Measurements from ENCODE around the gene ITM2C.

The ITM2C gene

GRCh38 chr2:230872968-230873660 lies 8.4 kb downstream of the ITM2C start:
- TF ChIP-seq ZBTB21 (tag by site-specific recombination; IDR thresholded peaks at IDR 0.05) (no peak), GLI4 (tag by site-specific recombination; IDR thresholded peaks at IDR 0.05) (no peak), ZNF184 (tag by site-specific recombination; IDR thresholded peaks at IDR 0.05) (no peak), ZNF114 (tag by site-specific recombination; IDR thresholded peaks at IDR 0.05) (no peak), ZNF19 (tag by site-specific recombination; IDR thresholded peaks at IDR 0.05; ENCODE audit: low read depth) (no peak), ZNF169 (tag by site-specific recombination; IDR thresholded peaks at IDR 0.05) (no peak), ZNF24 (tag by site-specific recombination; IDR thresholded peaks at IDR 0.05) (no peak), ZNF132 (tag by site-specific recombination; IDR thresholded peaks at IDR 0.05; ENCODE audit: borderline replicate concordance) (no peak), ELK4 (IDR thresholded peaks at IDR 0.05; ENCODE audit: borderline replicate concordance, low read depth, low read length) (no peak), FEZF1 (tag by site-specific recombination; IDR thresholded peaks at IDR 0.05) (no peak), INSM2 (tag by site-specific recombination; IDR thresholded peaks at IDR 0.05) (no peak), ZNF776 (tag by site-specific recombination; IDR thresholded peaks at IDR 0.05; ENCODE audit: borderline replicate concordance) (no peak), ZNF664 (tag by site-specific recombination; IDR thresholded peaks at IDR 0.05) (no peak), ZNF354C (tag by site-specific recombination; IDR thresholded peaks at IDR 0.05; ENCODE audit: borderline replicate concordance, low read depth) (no peak), YY1 (tag by site-specific recombination; IDR thresholded peaks at IDR 0.05) (no peak)
- TF ChIP-seq, protein P1, sequence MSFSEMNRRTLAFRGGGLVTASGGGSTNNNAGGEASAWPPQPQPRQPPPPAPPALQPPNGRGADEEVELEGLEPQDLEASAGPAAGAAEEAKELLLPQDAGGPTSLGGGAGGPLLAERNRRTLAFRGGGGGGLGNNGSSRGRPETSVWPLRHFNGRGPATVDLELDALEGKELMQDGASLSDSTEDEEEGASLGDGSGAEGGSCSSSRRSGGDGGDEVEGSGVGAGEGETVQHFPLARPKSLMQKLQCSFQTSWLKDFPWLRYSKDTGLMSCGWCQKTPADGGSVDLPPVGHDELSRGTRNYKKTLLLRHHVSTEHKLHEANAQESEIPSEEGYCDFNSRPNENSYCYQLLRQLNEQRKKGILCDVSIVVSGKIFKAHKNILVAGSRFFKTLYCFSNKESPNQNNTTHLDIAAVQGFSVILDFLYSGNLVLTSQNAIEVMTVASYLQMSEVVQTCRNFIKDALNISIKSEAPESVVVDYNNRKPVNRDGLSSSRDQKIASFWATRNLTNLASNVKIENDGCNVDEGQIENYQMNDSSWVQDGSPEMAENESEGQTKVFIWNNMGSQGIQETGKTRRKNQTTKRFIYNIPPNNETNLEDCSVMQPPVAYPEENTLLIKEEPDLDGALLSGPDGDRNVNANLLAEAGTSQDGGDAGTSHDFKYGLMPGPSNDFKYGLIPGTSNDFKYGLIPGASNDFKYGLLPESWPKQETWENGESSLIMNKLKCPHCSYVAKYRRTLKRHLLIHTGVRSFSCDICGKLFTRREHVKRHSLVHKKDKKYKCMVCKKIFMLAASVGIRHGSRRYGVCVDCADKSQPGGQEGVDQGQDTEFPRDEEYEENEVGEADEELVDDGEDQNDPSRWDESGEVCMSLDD (tag by site-specific recombination; IDR thresholded peaks at IDR 0.05): no peak
- H3K9me3 ChIP-seq (ENCODE audit: control insufficient read depth, insufficient read depth, low read depth, low read length): no peaks in the 10 kb centered on the region

GRCh38 chr2:230873661-230874401 lies 9.1 kb downstream of the ITM2C start:
- CTCF ChIA-PET: no interaction called here
- no peak overlapping the region for H3K27ac ChIP-seq (ENCODE audit: extremely low read depth, low read depth, low read length)

More at GRCh38 chr2:230872968-230873660, 8.4 kb downstream of the ITM2C start:
- H3K36me3 ChIP-seq (ENCODE audit: control insufficient read depth in 2 of 2, insufficient read depth in 1 of 2, low read length in 2 of 2): peaks cover 0 to 63% of the 10 kb centered on the region in 2 experiments; a peak in 2 of 3 replicates
- ChIA-PET POLR2A (interaction anchor here (1.3 kb wide), 1 partner anchor 9 kb away, joined by 6 read pairs; the partner anchor contains the start of gene ITM2C), CTCF (no interaction called here)
- H3K4me1 ChIP-seq (ENCODE audit: control insufficient read depth, insufficient read depth, low read length): peaks cover 18% of the 10 kb centered on the region
- no peak overlapping the region for H3K4me3 ChIP-seq (ENCODE audit: low read depth, low read length)
- H3K27ac ChIP-seq (ENCODE audit: extremely low read depth, low read depth, low read length): no peak overlapping the region

More at GRCh38 chr2:230873661-230874401, 9.1 kb downstream of the ITM2C start:
- Histone ChIP-seq H3K4me1 (ENCODE audit: control insufficient read depth, insufficient read depth, low read length) (peaks cover 12% of the 10 kb centered on the region; the same call in 1 of the 2 replicates), H3K4me3 (ENCODE audit: low read depth, low read length) (no peak overlapping the region), H3K36me3 (ENCODE audit: control insufficient read depth in 2 of 2, insufficient read depth in 1 of 2, low read length in 2 of 2) (peaks cover 0 to 70% of the 10 kb centered on the region in 2 experiments; a peak in 2 of 3 replicates), H3K9me3 (ENCODE audit: control insufficient read depth, insufficient read depth, low read depth, low read length) (no peaks in the 10 kb centered on the region)
- TF ChIP-seq ZNF555 (tag by site-specific recombination; conservative IDR thresholded peaks at IDR 0.05) (no peak), ZNF416 (tag by site-specific recombination; IDR thresholded peaks at IDR 0.05) (no peak), ZFP37 (tag by site-specific recombination; IDR thresholded peaks at IDR 0.05) (no peak)
- TF ChIP-seq, protein P2, sequence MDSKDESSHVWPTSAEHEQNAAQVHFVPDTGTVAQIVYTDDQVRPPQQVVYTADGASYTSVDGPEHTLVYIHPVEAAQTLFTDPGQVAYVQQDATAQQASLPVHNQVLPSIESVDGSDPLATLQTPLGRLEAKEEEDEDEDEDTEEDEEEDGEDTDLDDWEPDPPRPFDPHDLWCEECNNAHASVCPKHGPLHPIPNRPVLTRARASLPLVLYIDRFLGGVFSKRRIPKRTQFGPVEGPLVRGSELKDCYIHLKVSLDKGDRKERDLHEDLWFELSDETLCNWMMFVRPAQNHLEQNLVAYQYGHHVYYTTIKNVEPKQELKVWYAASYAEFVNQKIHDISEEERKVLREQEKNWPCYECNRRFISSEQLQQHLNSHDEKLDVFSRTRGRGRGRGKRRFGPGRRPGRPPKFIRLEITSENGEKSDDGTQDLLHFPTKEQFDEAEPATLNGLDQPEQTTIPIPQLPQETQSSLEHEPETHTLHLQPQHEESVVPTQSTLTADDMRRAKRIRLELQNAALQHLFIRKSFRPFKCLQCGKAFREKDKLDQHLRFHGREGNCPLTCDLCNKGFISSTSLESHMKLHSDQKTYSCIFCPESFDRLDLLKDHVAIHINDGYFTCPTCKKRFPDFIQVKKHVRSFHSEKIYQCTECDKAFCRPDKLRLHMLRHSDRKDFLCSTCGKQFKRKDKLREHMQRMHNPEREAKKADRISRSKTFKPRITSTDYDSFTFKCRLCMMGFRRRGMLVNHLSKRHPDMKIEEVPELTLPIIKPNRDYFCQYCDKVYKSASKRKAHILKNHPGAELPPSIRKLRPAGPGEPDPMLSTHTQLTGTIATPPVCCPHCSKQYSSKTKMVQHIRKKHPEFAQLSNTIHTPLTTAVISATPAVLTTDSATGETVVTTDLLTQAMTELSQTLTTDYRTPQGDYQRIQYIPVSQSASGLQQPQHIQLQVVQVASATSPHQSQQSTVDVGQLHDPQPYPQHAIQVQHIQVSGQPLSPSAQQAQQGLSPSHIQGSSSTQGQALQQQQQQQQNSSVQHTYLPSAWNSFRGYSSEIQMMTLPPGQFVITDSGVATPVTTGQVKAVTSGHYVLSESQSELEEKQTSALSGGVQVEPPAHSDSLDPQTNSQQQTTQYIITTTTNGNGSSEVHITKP (tag by site-specific recombination; IDR thresholded peaks at IDR 0.05): no peak
- TF ChIP-seq, protein P3, sequence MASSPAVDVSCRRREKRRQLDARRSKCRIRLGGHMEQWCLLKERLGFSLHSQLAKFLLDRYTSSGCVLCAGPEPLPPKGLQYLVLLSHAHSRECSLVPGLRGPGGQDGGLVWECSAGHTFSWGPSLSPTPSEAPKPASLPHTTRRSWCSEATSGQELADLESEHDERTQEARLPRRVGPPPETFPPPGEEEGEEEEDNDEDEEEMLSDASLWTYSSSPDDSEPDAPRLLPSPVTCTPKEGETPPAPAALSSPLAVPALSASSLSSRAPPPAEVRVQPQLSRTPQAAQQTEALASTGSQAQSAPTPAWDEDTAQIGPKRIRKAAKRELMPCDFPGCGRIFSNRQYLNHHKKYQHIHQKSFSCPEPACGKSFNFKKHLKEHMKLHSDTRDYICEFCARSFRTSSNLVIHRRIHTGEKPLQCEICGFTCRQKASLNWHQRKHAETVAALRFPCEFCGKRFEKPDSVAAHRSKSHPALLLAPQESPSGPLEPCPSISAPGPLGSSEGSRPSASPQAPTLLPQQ (tag by site-specific recombination; IDR thresholded peaks at IDR 0.05): no peak
- POLR2A ChIA-PET: interaction anchor here (1.3 kb wide), 1 partner anchor 9 kb away, joined by 6 read pairs; the partner anchor contains the start of gene ITM2C

All from HEK293 (cell line).